H1 (cell line): Measurements from ENCODE around the gene ZMIZ1. TPM values are rescaled to one million over a fixed set of nuclear protein-coding genes. Genes with fewer than 3 reads are reported as not detected.

Experiments used
- CTCF ChIA-PET: fragments of 300-600 bp; sonication (Branson Sonifier 250); formaldehyde crosslinking; loops from one replicate; lab custom pipeline; 2021; ENCODE audit not compliant: partially characterized antibody; lab: Charles Lee
- POLR2A ChIA-PET: fragments of 300-600 bp; sonication (Branson Sonifier 250); formaldehyde crosslinking; loops from one replicate; lab custom pipeline; 2021; ENCODE audit warnings: inconsistent platforms; ENCODE audit not compliant: partially characterized antibody; lab: Charles Lee
- DNase-seq, 2 experiments: peaks; one replicate each; pipeline versions ENCODE4 v3.0.0 to v3.0.0-alpha.2; 2010 to 2022; ENCODE audit warnings: low spot score in 2 of 2, low read depth in 1 of 2, mixed read lengths in 1 of 2
- FAIRE-seq: peaks from 2 replicates; lab custom pipeline; 2011; peaks lifted over from hg19 to GRCh38; lab: Jason Lieb, UNC
- H2AFZ ChIP-seq: 2 replicates; pipeline ENCODE4 v1.8.1; 2012; ENCODE audit warnings: low read length, inconsistent platforms
- H2AK5ac ChIP-seq: 2 replicates; pipeline ENCODE4 v1.6.1; 2013; ENCODE audit warnings: low read depth, low read length
- H2BK120ac ChIP-seq: replicated peaks from 2 replicates; pipeline ENCODE3; 2013; ENCODE audit warnings: low read depth, low read length, inconsistent platforms
- H2BK12ac ChIP-seq: 2 replicates; pipeline ENCODE4 v1.6.1; 2013; ENCODE audit warnings: low read depth, low read length
- H2BK15ac ChIP-seq: 2 replicates; pipeline ENCODE4 v1.6.1; 2013; ENCODE audit warnings: low read length
- H2BK20ac ChIP-seq: 2 replicates; pipeline ENCODE4 v1.6.1; 2013; ENCODE audit warnings: low read length
- H2BK5ac ChIP-seq: 2 replicates; pipeline ENCODE4 v1.6.1; 2013; ENCODE audit warnings: low read depth, low read length
- H3K14ac ChIP-seq: 2 replicates; pipeline ENCODE4 v1.6.1; 2013; ENCODE audit warnings: inconsistent platforms; ENCODE audit not compliant: insufficient read length
- H3K18ac ChIP-seq: 2 replicates; pipeline ENCODE4 v1.6.1; 2013; ENCODE audit warnings: low read length; ENCODE audit errors: extremely low read depth
- H3K23ac ChIP-seq: 2 replicates; pipeline ENCODE4 v1.6.1; 2013; ENCODE audit warnings: inconsistent platforms; ENCODE audit not compliant: insufficient read length
- H3K23me2 ChIP-seq: 2 replicates; pipeline ENCODE4 v1.6.1; 2013; ENCODE audit warnings: low read depth, low read length
- H3K27ac ChIP-seq: 2 replicates; pipeline ENCODE4 v1.6.1; 2011; ENCODE audit warnings: low read depth, low read length, inconsistent platforms
- H3K27me3 ChIP-seq, 4 experiments: replicated peaks in 1 of 4; 1 replicate in 1 of 4; 2 replicates in 3 of 4; pipeline versions ENCODE4 v1.6.1 to v1.8.1; 2011 to 2013; ENCODE audit warnings: low read length in 3 of 4, mild to moderate bottlenecking in 3 of 4, inconsistent platforms in 2 of 4, mixed read lengths in 2 of 4, moderate library complexity in 1 of 4; ENCODE audit not compliant: control insufficient read depth in 3 of 4, insufficient read depth in 3 of 4; ENCODE audit errors: extremely low read depth in 1 of 4
- H3K36me3 ChIP-seq, 4 experiments: 2 replicates each; pipeline versions ENCODE4 v1.6.1 to v1.8.1; 2011 to 2013; ENCODE audit warnings: mild to moderate bottlenecking in 4 of 4, low read length in 3 of 4, moderate library complexity in 2 of 4, control low read depth in 1 of 4, inconsistent platforms in 1 of 4; ENCODE audit not compliant: insufficient read depth in 4 of 4, control insufficient read depth in 2 of 4
- H3K4ac ChIP-seq: replicated peaks from 2 replicates; pipeline ENCODE3; 2013; ENCODE audit warnings: low read length, low read depth, mixed read lengths, inconsistent platforms; ENCODE audit not compliant: insufficient read length
- H3K4me1 ChIP-seq, 4 experiments: replicated peaks in 1 of 4; 1 replicate in 1 of 4; 2 replicates in 3 of 4; pipeline versions ENCODE4 v1.6.1 to v1.8.1; 2011 to 2013; ENCODE audit warnings: low read length in 3 of 4, inconsistent platforms in 2 of 4, mixed read lengths in 1 of 4; ENCODE audit not compliant: insufficient read depth in 4 of 4, control insufficient read depth in 3 of 4
- H3K4me2 ChIP-seq, 2 experiments: 2 replicates each; pipeline versions ENCODE4 v1.6.1 to v1.8.1; 2011 to 2013; ENCODE audit warnings: low read depth in 2 of 2, low read length in 2 of 2, control low read depth in 1 of 2, inconsistent platforms in 1 of 2, mild to moderate bottlenecking in 1 of 2; ENCODE audit not compliant: insufficient read depth in 1 of 2
- H3K4me3 ChIP-seq, 4 experiments: fragments of 200-600, 300-600 bp in 1 of 4; sonication (generic), shearing (Covaris generic), sonication (Bioruptor Twin) in 1 of 4; 2 replicates each; pipeline versions ENCODE4 v1.5.1 to v1.8.1; 2011 to 2016; ENCODE audit warnings: low read length in 4 of 4, low read depth in 3 of 4, control low read depth in 2 of 4, inconsistent platforms in 2 of 4, mild to moderate bottlenecking in 2 of 4, mixed read lengths in 1 of 4, moderate library complexity in 1 of 4; ENCODE audit not compliant: insufficient read depth in 2 of 4; ENCODE audit errors: extremely low read depth in 1 of 4
- H3K56ac ChIP-seq: replicated peaks from 2 replicates; pipeline ENCODE3; 2013; ENCODE audit warnings: low read depth, mild to moderate bottlenecking, mixed read lengths, low read length, inconsistent platforms; ENCODE audit not compliant: insufficient read length
- H3K79me1 ChIP-seq: 2 replicates; pipeline ENCODE4 v1.6.1; 2013; ENCODE audit warnings: low read depth, low read length, control low read depth
- H3K79me2 ChIP-seq, 2 experiments: 2 replicates each; pipeline versions ENCODE4 v1.6.1 to v1.8.1; 2012 to 2013; ENCODE audit warnings: low read length in 2 of 2, mild to moderate bottlenecking in 2 of 2, inconsistent platforms in 1 of 2; ENCODE audit not compliant: insufficient read depth in 2 of 2, control insufficient read depth in 1 of 2
- H3K9ac ChIP-seq, 4 experiments: replicated peaks in 1 of 4; 1 replicate in 1 of 4; 2 replicates in 3 of 4; pipeline versions ENCODE4 v1.6.1 to v1.8.1; 2011 to 2013; ENCODE audit warnings: low read depth in 3 of 4, low read length in 3 of 4, control low read depth in 2 of 4, mild to moderate bottlenecking in 2 of 4, moderate library complexity in 2 of 4, inconsistent platforms in 1 of 4; ENCODE audit errors: extremely low read depth in 1 of 4
- H3K9me3 ChIP-seq, 2 experiments: 2 replicates each; pipeline versions ENCODE4 v1.6.1 to v1.8.1; 2012 to 2013; ENCODE audit warnings: mild to moderate bottlenecking in 2 of 2, moderate library complexity in 2 of 2, control low read depth in 1 of 2, inconsistent platforms in 1 of 2, low read depth in 1 of 2, low read length in 1 of 2, mixed read lengths in 1 of 2; ENCODE audit not compliant: insufficient read depth in 2 of 2
- H4K20me1 ChIP-seq, 2 experiments: replicated peaks in 1 of 2; 2 replicates each; pipeline versions ENCODE3 to v1.8.1; 2011 to 2013; ENCODE audit warnings: inconsistent platforms in 2 of 2, low read length in 2 of 2, mild to moderate bottlenecking in 1 of 2; ENCODE audit not compliant: insufficient read depth in 2 of 2, control insufficient read depth in 1 of 2
- H4K5ac ChIP-seq: 2 replicates; pipeline ENCODE4 v1.6.1; 2013; ENCODE audit warnings: low read length, low read depth, mixed read lengths, inconsistent platforms; ENCODE audit not compliant: insufficient read length
- H4K8ac ChIP-seq: 2 replicates; pipeline ENCODE4 v1.8.0; 2013; ENCODE audit warnings: mild to moderate bottlenecking, moderate library complexity, low read length, inconsistent platforms; ENCODE audit not compliant: insufficient read depth; ENCODE audit errors: extremely low read depth
- H4K91ac ChIP-seq: replicated peaks from 2 replicates; pipeline ENCODE3; 2013; ENCODE audit warnings: low read length, mixed read lengths, inconsistent platforms; ENCODE audit not compliant: insufficient read length
- BCL11A ChIP-seq, 2 experiments: IDR thresholded peaks; one replicate each; pipeline ENCODE4 v1.6.1; 2011; ENCODE audit warnings: low read depth in 2 of 2, low read length in 2 of 2, mild to moderate bottlenecking in 2 of 2
- CEBPB ChIP-seq: IDR thresholded peaks from 2 replicates; pipeline ENCODE4 v1.6.1; 2012; ENCODE audit warnings: low read depth, low read length
- CHD2 ChIP-seq: IDR thresholded peaks from 2 replicates; pipeline ENCODE4 v1.6.1; 2012; ENCODE audit warnings: low read length, improper control_type of control experiment
- GABPA ChIP-seq: IDR thresholded peaks from 2 replicates; pipeline ENCODE4 v1.6.1; 2011; ENCODE audit warnings: mild to moderate bottlenecking, low read length, moderate library complexity, borderline replicate concordance; ENCODE audit not compliant: insufficient read depth
- JUN ChIP-seq: IDR thresholded peaks from 2 replicates; pipeline ENCODE4 v1.6.1; 2011; ENCODE audit warnings: low read depth, mild to moderate bottlenecking, improper control_type of control experiment, low read length
- KDM4A ChIP-seq: IDR thresholded peaks from one replicate; pipeline ENCODE4 v1.7.1; 2012; ENCODE audit warnings: low read depth, mild to moderate bottlenecking, moderate library complexity, low read length, inconsistent platforms; ENCODE audit not compliant: severe bottlenecking
- NRF1 ChIP-seq: IDR thresholded peaks from 2 replicates; pipeline ENCODE4 v1.6.1; 2011; ENCODE audit warnings: mild to moderate bottlenecking, low read depth, low read length, improper control_type of control experiment
- POU5F1 ChIP-seq: IDR thresholded peaks from 2 replicates; pipeline ENCODE4 v1.6.1; 2011; ENCODE audit warnings: low read depth, mild to moderate bottlenecking, low read length, moderate library complexity
- RAD21 ChIP-seq, 2 experiments: IDR thresholded peaks in 1 of 2; conservative IDR thresholded peaks in 1 of 2; 2 replicates each; pipeline ENCODE4 v1.6.1; 2011; ENCODE audit warnings: low read depth in 2 of 2, low read length in 2 of 2, improper control_type of control experiment in 1 of 2, inconsistent platforms in 1 of 2, mild to moderate bottlenecking in 1 of 2, moderate library complexity in 1 of 2
- RBBP5 ChIP-seq: IDR thresholded peaks from 2 replicates; pipeline ENCODE4 v1.7.1; 2012; ENCODE audit warnings: low read depth, mild to moderate bottlenecking, inconsistent platforms, low read length, moderate library complexity, borderline replicate concordance
- SAP30 ChIP-seq: fragments of 300-600 bp; sonication (generic); IDR thresholded peaks from 2 replicates; pipeline ENCODE4 v1.7.1; 2012; ENCODE audit warnings: low read length, moderate library complexity, mild to moderate bottlenecking, inconsistent platforms; ENCODE audit not compliant: insufficient read depth, insufficient replicate concordance
- YY1 ChIP-seq: IDR thresholded peaks from 2 replicates; pipeline ENCODE4 v1.6.1; 2011; ENCODE audit warnings: low read depth, mild to moderate bottlenecking, low read length
- WGBS, 2 experiments: shearing (Covaris generic) in 1 of 2; methylation state at CpG; one replicate each; pipeline versions ENCODE4 v1.1.6 to v1.1.7; 2013 to 2015; ENCODE audit warnings: low lambda C conversion rate in 2 of 2, mixed read lengths in 2 of 2, inconsistent platforms in 1 of 2, low coverage in 1 of 2, missing lambda C conversion rate in 1 of 2; ENCODE audit not compliant: insufficient replicate concordance in 2 of 2, insufficient coverage in 1 of 2, insufficient read length in 1 of 2; ENCODE audit errors: extremely low coverage in 1 of 2, missing lambda C conversion rate in 1 of 2; 5-methylcytosine and 5-hydroxymethylcytosine counted together
- polyA plus RNA-seq, 7 experiments: library from polyadenylated mRNA; depleted of rRNA in 3 of 7; stranded (reverse) in 5 of 7; unstranded in 2 of 7; fragments of >200 nt in 5 of 7; fragments of 200-250 nt in 2 of 7; gene quantifications; 1 replicate in 5 of 7; 2 replicates in 1 of 7; 4 replicates in 1 of 7; pipeline versions ENCODE4 v1.2.1 to v1.2.3, GENCODE V29; 2011 to 2013; ENCODE audit warnings: missing spikeins in 2 of 7, mixed read lengths in 2 of 7
- total RNA-seq: library from RNA; stranded (reverse); fragmentation: NEBNext Ultra II Directional; extraction: Animal tissue kit (Norgen Biotek cat#: 25700); gene quantifications from 2 replicates; pipeline ENCODE4 v1.2.1, GENCODE V29; 2021
- TF ChIP-seq, protein P1 (sequence below): IDR thresholded peaks from 2 replicates; pipeline ENCODE4 v1.6.1; 2011; ENCODE audit warnings: low read length, improper control_type of control experiment

Gene ZMIZ1
- total and polyA plus RNA-seq, 2 of the 8 experiments (the other 6 are each of a cell fraction or from before 2014, with no cell fraction given) = 8.1 to 28.0 TPM

DNA sequence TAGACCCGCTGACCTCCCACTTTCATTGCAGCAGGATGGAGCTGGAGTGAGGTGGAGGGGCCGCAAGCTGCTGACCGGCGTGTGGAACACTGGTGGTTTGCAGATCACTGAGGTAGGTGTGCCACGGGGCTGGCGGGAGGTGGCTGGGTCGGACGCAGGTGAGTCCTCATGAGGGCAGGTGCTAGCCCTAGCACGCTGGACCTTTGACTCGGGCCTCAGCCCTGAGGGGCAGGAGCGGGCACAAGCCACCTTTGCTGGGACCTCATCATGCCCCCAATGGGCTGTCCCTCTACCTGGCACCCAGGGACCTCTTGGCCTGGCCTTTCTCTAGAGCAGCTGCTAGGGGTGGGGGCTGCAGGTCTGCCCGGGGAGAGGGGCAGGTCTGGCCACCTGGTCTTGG is 93.3 kb downstream of the ZMIZ1 start:
- Histone ChIP-seq H3K4ac (no peak overlapping the region), H2BK120ac (no peak overlapping the region), H2BK15ac (no peak overlapping the region), H4K8ac (no peak overlapping the region), H4K5ac (no peak overlapping the region), H3K79me2 (peaks cover 0 to 35% of the 10 kb centered on the region in 2 experiments; a peak in 1 of 4 replicates), H2AFZ (no peak overlapping the region), H2AK5ac (no peak overlapping the region), H2BK12ac (no peak overlapping the region), H3K9me3 (no peaks in the 10 kb centered on the region), H3K56ac (no peak overlapping the region), H2BK5ac (no peak overlapping the region; the same call in 1 of the 2 replicates), H3K4me1 (peaks cover 15 to 42% (median 29%) of the 10 kb centered on the region in 4 experiments), H3K79me1 (peaks cover 11% of the 10 kb centered on the region), H2BK20ac (no peak overlapping the region), H3K9ac (no peak overlapping the region), H4K20me1 (peaks cover 2 to 16% of the 10 kb centered on the region in 2 experiments), H3K4me2 (no peak overlapping the region), H3K27me3 (no peaks in the 10 kb centered on the region; a peak in 1 of 7 replicates), H3K4me3 (no peak overlapping the region), H3K36me3 (no peaks in the 10 kb centered on the region), H3K23ac (no peak overlapping the region), H3K14ac (no peak overlapping the region), H3K27ac (no peak overlapping the region), H3K18ac (peak overlapping the region; percentile 48), H3K23me2 (no peaks in the 10 kb centered on the region), H4K91ac (no peak overlapping the region)
- ChIA-PET CTCF (interaction anchor here (32.0 kb wide), 1 partner anchor 31 kb away, joined by 396 read pairs; no protein-coding TSS in a partner anchor), POLR2A (no interaction called here)
- DNase-seq (no peak), FAIRE-seq (no peak)
- WGBS, 2 experiments = 91% methylated on average over 12 of the region's 12 CpGs; no CpG with 5 or more reads in 1 of the 2 experiments
- TF ChIP-seq, protein P1, sequence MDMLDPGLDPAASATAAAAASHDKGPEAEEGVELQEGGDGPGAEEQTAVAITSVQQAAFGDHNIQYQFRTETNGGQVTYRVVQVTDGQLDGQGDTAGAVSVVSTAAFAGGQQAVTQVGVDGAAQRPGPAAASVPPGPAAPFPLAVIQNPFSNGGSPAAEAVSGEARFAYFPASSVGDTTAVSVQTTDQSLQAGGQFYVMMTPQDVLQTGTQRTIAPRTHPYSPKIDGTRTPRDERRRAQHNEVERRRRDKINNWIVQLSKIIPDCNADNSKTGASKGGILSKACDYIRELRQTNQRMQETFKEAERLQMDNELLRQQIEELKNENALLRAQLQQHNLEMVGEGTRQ = no peak
- no peak for TF ChIP-seq GABPA
- TF ChIP-seq NRF1 = no peak
- TF ChIP-seq POU5F1 = no peak
- TF ChIP-seq BCL11A (IDR thresholded peaks at IDR 0.05; ENCODE audit: low read depth in 2 of 2, low read length in 2 of 2) = no peak
- no peak for TF ChIP-seq JUN
- no peak for TF ChIP-seq SAP30
- no peak for TF ChIP-seq RBBP5
- TF ChIP-seq CHD2 = no peak
- no peak for TF ChIP-seq YY1
- no peak for TF ChIP-seq RAD21 (IDR thresholded peaks at IDR 0.05 in 1 of 2, conservative IDR thresholded peaks at IDR 0.05 in 1 of 2; ENCODE audit: low read depth in 2 of 2, low read length in 2 of 2)
- TF ChIP-seq KDM4A = no peak
- no peak for TF ChIP-seq CEBPB
